Astrocyte of the cerebellum (primary cell): Measurements from ENCODE around the gene TAS2R3.
"Not testable (repeated sequence)": the region's sequence is repeated elsewhere in the genome, so short reads cannot be mapped to it uniquely, and the experiment has no call there.

Experiments
- DNase-seq: peaks from one replicate; pipeline ENCODE4 v3.0.0-alpha.2; 2011; ENCODE audit warnings: low read depth
- H3K4me3 ChIP-seq: 2 replicates; pipeline ENCODE4 v1.5.1; 2011; ENCODE audit warnings: mild to moderate bottlenecking, low read depth, low read length, moderate library complexity
- CTCF ChIP-seq: IDR thresholded peaks from 2 replicates; pipeline ENCODE4 v1.5.1; 2012; ENCODE audit warnings: low read length, low read depth, moderate library complexity, mild to moderate bottlenecking; ENCODE audit errors: missing control alignments
- in situ Hi-C: cut with HindIII; loops from 2 replicates; pipeline ENCODE4 v1.10.0; 2017; ENCODE audit warnings: low sequenced_read_pairs

The TAS2R3 gene

GRCh38 chr7:141742229-141742628 lies 21.7 kb upstream of the TAS2R3 start:
- no peak for TF ChIP-seq CTCF
- DNase-seq = no peak
- H3K4me3 ChIP-seq = no peak overlapping the region
- in situ Hi-C loops = no loop called here

DNA sequence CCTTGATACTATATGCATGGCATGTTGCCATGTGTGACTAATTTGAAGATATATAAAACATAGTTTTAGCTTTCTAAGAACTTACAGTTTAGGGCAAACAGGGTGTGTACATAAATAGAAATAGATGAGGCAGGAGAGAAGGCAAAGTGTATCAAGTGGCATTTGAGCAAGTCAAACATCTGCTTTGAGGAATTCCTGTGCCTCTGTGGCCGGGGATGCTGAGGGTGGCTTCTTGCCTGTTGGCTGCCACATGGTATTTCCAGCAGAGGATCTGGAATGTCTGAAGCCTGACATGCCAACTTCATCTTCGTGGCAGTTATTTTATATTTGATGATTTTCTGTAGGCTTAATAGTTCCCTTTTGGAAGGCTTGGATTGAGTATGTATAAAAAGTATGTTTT lies 19.8 kb upstream of the TAS2R3 start:
- in situ Hi-C loops = no loop called here
- H3K4me3 ChIP-seq = no peak overlapping the region
- TF ChIP-seq CTCF = no peak
- no peak for DNase-seq

DNA sequence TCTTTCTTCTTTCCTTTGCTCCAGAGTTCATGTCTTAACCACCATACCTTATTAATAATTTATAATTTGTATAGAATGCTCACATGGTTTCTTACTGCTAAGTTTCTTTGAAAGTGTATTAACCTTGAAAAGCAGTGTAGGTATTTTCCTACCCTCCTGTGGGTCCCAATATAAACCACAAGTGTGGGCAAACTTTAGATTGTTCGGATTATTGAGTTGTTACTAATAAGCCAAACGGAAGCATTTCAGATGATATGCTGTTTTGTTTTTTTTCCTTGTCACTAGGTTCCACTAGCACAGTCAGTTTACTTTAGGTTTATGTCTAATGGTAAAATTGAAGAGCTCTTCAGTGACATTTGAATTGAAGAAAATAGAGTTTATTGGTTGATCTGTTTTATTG lies 15.5 kb upstream of the TAS2R3 start:
- TF ChIP-seq CTCF = no peak
- no peak overlapping the region for H3K4me3 ChIP-seq
- in situ Hi-C loops = no loop called here
- no peak for DNase-seq

GRCh38 chr7:141751904-141752303 lies 12.0 kb upstream of the TAS2R3 start:
- DNase-seq, H3K4me3 ChIP-seq, in situ Hi-C loops: not testable (repeated sequence)

DNA sequence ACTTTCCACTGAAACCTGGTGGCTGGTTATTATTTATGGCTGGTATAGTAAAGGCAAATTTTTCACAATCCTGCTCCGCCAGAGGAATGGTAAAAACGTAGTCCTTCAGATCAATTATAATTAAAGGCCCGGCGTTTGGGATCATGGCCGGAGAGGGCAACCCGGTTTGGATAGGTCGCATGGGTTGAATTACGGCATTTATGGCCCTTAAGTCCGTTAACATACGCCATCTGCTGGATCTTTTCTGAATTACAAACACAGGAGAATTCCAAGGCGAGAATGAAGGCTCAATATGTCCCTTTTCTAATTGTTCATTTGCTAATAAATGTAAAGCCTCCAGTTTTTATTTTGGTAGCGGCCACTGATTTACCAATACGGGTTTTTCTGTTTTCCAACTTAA lies 11.3 kb upstream of the TAS2R3 start:
- in situ Hi-C loops = no loop called here
- TF ChIP-seq CTCF = peak; percentile 11
- DNase-seq = no peak
- no peak overlapping the region for H3K4me3 ChIP-seq

DNA sequence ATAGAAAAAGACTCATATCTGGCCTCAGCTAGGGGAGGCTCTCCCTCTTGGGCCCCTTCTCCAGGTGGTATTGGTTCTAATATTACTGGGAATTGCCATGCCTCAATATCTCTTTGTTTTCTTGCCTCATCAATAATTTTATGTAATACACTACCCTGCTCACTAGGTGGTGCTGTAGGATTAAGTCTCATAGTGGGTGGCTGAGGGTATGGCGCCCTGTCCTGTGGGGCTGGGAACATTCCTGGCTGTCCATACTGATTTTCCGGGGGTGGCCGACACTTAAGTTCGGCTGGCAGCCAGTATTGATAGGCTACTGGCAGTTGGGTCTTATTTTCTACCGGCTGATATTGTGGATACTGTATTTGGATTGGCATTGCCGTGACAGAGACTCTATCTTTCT lies 9.0 kb upstream of the TAS2R3 start:
- TF ChIP-seq CTCF = peak; percentile 27
- in situ Hi-C loops = no loop called here
- DNase-seq = no peak
- no peak overlapping the region for H3K4me3 ChIP-seq

- H3K4me3 ChIP-seq, in situ Hi-C loops, DNase-seq: not testable (repeated sequence)
These were observed 6.2 kb downstream of the TAS2R3 start for GRCh38 chr7:141770083-141770583.

DNA sequence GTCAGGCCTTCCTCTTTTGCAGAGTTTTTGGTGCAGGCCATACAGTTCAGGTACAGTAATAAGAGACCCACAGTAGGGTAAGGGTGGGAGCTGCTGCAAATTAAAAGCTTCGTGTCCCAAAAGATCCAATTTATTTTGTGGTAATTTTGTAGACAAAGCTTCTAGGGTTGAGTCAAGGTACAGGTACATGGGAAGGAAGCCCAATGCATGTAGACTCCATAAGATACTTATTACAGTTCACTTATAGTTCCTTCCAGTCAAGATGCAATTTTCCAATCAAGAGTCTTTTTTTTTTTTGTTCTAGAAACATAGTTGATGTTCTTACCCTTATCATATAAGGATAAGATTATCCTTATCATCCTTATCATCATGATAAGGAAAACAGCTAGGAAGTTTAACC lies 12.5 kb downstream of the TAS2R3 start, which contains the start of gene TAS2R4:
Gene TAS2R4, plus strand, starts transcription at position 301 of the 400 bp plus-strand sequence. CDS start 1,815 bp downstream, outside the sequence.
- DNase-seq = no peak
- in situ Hi-C loops = no loop called here
- H3K4me3 ChIP-seq = no peak within 1 kb of the TSS
- TF ChIP-seq CTCF = no peak
